Jurkat, Clone E6-1 (cell line): ENCODE results near the gene ANP32E.
"Not testable (repeated sequence)": the region's sequence is repeated elsewhere in the genome, so short reads cannot be mapped to it uniquely, and the experiment has no call there.

ENCODE experiments used
- DNase-seq: peaks from one replicate; pipeline ENCODE4 v3.0.0-alpha.2; 2011; ENCODE audit warnings: low read depth, low spot score
- H3K4me3 ChIP-seq: 2 replicates; pipeline ENCODE4 v1.5.1; 2011; ENCODE audit warnings: mild to moderate bottlenecking, low read length, control low read depth, moderate library complexity

Gene ANP32E

GRCh38 chr1:150259217-150259616 is 23.3 kb upstream of the ANP32E start:
- no peak overlapping the region for H3K4me3 ChIP-seq

GRCh38 chr1:150257624-150258585 is 22.0 kb upstream of the ANP32E start, which contains the start of gene CA14:
Gene CA14 (plus strand): TSS chr1:150257774. CDS start chr1:150258129, 355 bp downstream.
- no peak for DNase-seq
- H3K4me3 ChIP-seq = no peak within 1 kb of the TSS

More at GRCh38 chr1:150259217-150259616, 23.3 kb upstream of the ANP32E start:
- no peak for DNase-seq

GRCh38 chr1:150256554-150257341 is 20.8 kb upstream of the ANP32E start:
- H3K4me3 ChIP-seq = no peak overlapping the region
- no peak for DNase-seq

GRCh38 chr1:150256198-150256553 is 20.3 kb upstream of the ANP32E start:
- DNase-seq = no peak
- H3K4me3 ChIP-seq = no peak overlapping the region

DNA sequence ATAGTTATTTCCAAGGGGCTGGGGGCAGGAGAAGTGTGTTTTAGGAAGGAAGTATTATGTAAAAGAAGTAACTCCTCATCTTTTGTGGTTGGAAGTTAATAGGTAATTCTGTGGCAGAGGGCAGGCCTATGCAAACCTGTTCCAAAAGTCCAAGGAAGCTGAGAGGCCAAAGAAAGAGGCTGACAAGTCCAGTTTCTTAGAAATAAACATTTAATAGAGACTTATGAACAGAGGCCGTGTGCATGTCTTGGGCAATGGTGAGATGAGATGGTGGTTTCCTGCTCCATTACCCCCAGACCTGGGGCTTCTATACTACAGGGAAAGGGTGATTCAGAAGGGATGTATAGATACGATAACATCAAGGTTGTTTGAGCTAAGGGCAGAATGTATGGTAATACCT is 14.0 kb upstream of the ANP32E start:
- no peak overlapping the region for H3K4me3 ChIP-seq
- DNase-seq = no peak

- no peak overlapping the region for H3K4me3 ChIP-seq
- DNase-seq = no peak
Measured at GRCh38 chr1:150243003-150243402, 7.1 kb upstream of the ANP32E start.

- DNase-seq = no peak
- H3K4me3 ChIP-seq = no peak overlapping the region
Measured at GRCh38 chr1:150237746-150238145, 1.8 kb upstream of the ANP32E start.

GRCh38 chr1:150237176-150237575 is 1.3 kb upstream of the ANP32E start:
- H3K4me3 ChIP-seq, DNase-seq: not testable (repeated sequence)

- peak overlapping the region; percentile 70 for H3K4me3 ChIP-seq
- no peak for DNase-seq
Measured at GRCh38 chr1:150236614-150237100, 745 bp upstream of the ANP32E start.

- DNase-seq = no peak
- peak overlapping the region; percentile 70 for H3K4me3 ChIP-seq
Measured at GRCh38 chr1:150235294-150235851, 539 bp downstream of the ANP32E start.

- peak; percentile 82 for DNase-seq
- peak overlapping the region; percentile 70 for H3K4me3 ChIP-seq
Measured at GRCh38 chr1:150234566-150235293, 1.2 kb downstream of the ANP32E start.

GRCh38 chr1:150234309-150234565 is 1.7 kb downstream of the ANP32E start:
- peak overlapping the region; percentile 70 for H3K4me3 ChIP-seq
- DNase-seq = no peak

DNA sequence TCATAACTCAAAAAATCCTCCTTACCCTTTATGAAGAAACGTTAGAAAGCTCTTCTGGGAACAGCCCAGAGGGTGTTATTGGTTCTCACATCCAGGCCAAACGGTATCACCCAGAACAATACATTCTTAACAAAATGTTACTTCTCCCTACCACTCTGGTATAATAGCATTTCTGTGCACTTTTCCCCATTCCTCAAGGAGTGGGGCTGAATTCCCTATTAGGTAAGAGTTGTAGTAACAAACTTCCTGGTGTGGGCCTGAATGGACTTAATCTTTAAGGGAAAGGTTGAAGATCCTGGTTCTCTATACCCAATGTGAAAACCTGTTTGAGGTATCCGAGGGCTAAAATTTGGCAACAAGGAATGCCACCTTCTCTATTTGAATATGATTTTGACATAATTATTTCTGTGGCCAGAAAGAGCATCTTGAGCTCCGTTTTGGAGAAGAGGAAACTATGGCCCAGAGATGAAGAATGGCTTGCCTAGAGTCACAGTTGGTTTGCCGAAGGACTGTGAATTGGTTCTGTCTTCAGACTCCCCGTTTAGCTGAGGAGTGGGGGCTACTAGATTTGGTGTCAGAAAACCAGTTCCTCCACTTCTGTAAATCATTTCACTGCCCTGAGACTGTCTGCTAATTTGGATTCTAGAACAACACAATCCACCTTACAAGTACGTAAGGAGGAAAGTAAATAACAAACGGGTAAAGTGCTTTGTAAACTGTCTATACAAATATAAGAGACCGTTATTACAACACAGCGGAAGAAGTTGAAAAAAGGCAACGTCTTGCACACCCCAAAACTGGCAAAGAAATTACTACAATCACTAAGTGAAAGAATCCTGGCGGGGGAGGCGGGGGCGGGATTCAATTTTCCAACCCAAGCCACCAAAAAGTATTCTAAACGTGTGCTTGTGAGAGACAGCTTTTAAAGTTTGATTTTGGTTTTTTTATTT is 2.3 kb downstream of the ANP32E start:
- H3K4me3 ChIP-seq = peak overlapping the region; percentile 70
- no peak for DNase-seq

GRCh38 chr1:150232921-150233320 is 3.0 kb downstream of the ANP32E start:
- not testable (repeated sequence) for DNase-seq, H3K4me3 ChIP-seq

GRCh38 chr1:150228246-150228645 is 7.7 kb downstream of the ANP32E start:
- not testable (repeated sequence) for DNase-seq, H3K4me3 ChIP-seq

DNA sequence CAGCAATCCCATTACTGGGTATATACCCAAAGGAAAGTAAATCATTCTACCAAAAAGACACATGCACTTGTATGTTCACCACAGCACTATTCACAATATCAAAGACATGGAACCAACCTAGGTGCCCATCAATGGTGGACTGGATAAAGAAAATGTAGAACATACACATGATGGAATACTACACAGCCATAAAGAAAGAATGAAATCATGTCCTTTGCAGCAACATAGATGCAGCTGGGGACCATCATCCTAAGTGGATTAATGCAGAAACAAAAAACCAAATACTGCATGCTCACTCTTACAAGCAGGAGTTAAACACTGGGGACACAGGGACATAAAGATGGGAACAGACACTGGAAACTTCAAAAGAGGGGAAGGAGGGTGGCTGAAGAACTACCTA is 8.7 kb downstream of the ANP32E start:
- DNase-seq = no peak

DNA sequence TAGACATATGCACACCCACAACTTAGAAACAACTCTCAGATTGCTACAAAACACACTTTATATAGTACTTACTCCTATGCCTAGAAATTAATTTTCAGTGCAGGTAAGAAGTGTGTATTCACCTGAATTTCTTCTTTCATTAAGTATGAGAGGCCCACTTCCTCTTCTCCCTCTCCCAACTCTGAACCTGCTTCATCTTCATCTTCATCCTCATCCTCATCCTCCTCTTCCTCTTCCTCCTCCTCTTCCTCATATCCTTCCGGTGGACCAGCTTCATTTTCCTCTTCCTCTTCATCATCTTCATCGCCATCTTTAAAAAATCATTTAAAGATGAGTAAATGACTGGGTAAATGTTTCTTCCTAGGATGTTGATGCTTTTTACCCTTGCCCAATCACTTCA is 9.4 kb downstream of the ANP32E start:
- H3K4me3 ChIP-seq = no peak overlapping the region
- no peak for DNase-seq

More for the DNA sequence above, 8.7 kb downstream of the ANP32E start:
- no peak overlapping the region for H3K4me3 ChIP-seq

- DNase-seq = no peak
- H3K4me3 ChIP-seq = no peak overlapping the region
Measured at GRCh38 chr1:150225546-150225945, 10.4 kb downstream of the ANP32E start.
